PFSK-1 (cell line): Measurements from ENCODE around the gene ATP6V0E2.

ENCODE experiments used
- FOXP2 ChIP-seq: optimal IDR thresholded peaks from 2 replicates; pipeline ENCODE3; 2011; ENCODE audit warnings: borderline replicate concordance, control low read depth, inconsistent platforms; ENCODE audit not compliant: insufficient read depth; ENCODE audit errors: extremely low read length, extremely low read depth
- POLR2AphosphoS5 ChIP-seq: IDR thresholded peaks from 2 replicates; pipeline ENCODE4 v1.6.1; 2012; ENCODE audit warnings: low read depth, mild to moderate bottlenecking, control low read depth, low read length, moderate library complexity
- TAF1 ChIP-seq: IDR thresholded peaks from 2 replicates; pipeline ENCODE4 v1.6.1; 2012; ENCODE audit warnings: low read length, control low read depth, borderline replicate concordance; ENCODE audit not compliant: insufficient read depth
- TF ChIP-seq, protein P1 (sequence below), 2 experiments: IDR thresholded peaks; 2 replicates each; pipeline versions ENCODE4 v1.6.1 to v1.8.0; 2011 to 2012; ENCODE audit warnings: low read depth in 2 of 2, low read length in 2 of 2, control low read depth in 1 of 2, inconsistent platforms in 1 of 2, mild to moderate bottlenecking in 1 of 2, moderate library complexity in 1 of 2; ENCODE audit not compliant: insufficient read depth in 1 of 2

DNA sequence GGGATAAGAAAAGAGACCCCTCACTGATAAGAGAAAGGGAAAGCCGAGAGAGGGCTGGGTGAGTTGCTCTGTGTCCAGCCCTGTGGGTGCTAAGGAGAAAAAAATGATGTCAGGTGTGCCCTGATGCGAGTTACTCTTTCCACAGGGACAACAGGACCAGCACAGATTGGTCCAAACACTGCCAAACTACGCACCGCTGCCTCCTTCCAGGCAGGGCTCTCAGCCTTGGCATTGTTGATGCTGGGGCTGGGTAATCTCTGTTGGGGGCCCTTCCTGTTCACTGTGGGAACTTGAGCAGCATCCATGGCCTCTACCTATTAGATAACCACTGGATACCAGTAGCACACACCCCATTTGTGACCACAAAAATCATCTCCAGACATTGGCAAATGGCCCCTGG lies 10.3 kb upstream of the ATP6V0E2 start:
- TF ChIP-seq POLR2AphosphoS5 (no peak), TAF1 (no peak), FOXP2 (no peak)
- TF ChIP-seq, protein P1, sequence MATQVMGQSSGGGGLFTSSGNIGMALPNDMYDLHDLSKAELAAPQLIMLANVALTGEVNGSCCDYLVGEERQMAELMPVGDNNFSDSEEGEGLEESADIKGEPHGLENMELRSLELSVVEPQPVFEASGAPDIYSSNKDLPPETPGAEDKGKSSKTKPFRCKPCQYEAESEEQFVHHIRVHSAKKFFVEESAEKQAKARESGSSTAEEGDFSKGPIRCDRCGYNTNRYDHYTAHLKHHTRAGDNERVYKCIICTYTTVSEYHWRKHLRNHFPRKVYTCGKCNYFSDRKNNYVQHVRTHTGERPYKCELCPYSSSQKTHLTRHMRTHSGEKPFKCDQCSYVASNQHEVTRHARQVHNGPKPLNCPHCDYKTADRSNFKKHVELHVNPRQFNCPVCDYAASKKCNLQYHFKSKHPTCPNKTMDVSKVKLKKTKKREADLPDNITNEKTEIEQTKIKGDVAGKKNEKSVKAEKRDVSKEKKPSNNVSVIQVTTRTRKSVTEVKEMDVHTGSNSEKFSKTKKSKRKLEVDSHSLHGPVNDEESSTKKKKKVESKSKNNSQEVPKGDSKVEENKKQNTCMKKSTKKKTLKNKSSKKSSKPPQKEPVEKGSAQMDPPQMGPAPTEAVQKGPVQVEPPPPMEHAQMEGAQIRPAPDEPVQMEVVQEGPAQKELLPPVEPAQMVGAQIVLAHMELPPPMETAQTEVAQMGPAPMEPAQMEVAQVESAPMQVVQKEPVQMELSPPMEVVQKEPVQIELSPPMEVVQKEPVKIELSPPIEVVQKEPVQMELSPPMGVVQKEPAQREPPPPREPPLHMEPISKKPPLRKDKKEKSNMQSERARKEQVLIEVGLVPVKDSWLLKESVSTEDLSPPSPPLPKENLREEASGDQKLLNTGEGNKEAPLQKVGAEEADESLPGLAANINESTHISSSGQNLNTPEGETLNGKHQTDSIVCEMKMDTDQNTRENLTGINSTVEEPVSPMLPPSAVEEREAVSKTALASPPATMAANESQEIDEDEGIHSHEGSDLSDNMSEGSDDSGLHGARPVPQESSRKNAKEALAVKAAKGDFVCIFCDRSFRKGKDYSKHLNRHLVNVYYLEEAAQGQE (IDR thresholded peaks at IDR 0.05; ENCODE audit: insufficient read depth in 1 of 2, low read depth in 2 of 2, low read length in 2 of 2), result no peak
